Smooth muscle cell (in vitro differentiated cells): ENCODE results near the gene CD96. TPM values are rescaled to one million over a fixed set of nuclear protein-coding genes. Genes with fewer than 3 reads are reported as not detected.

Source experiments
- DNase-seq: peaks from one replicate; lab custom pipeline; 2025; ENCODE audit not compliant: unreplicated experiment; lab: John Stamatoyannopoulos, UW
- H2AFZ ChIP-seq: fragments of 200-600 bp; sonication (generic); 2 replicates; pipeline ENCODE4 v1.6.0; 2016; ENCODE audit warnings: antibody characterized with exemption, low read depth, mild to moderate bottlenecking
- H3F3A ChIP-seq: fragments of 200-600 bp; sonication (generic); 2 replicates; pipeline ENCODE4 v1.6.0; 2017; ENCODE audit warnings: antibody characterized with exemption, low read depth
- H3K27ac ChIP-seq: fragments of 200-600 bp; sonication (generic); 2 replicates; pipeline ENCODE4 v1.5.1; 2016; ENCODE audit warnings: low read depth, mild to moderate bottlenecking
- H3K27me3 ChIP-seq: fragments of 200-600 bp; sonication (generic); 2 replicates; pipeline ENCODE4 v1.6.1; 2016; ENCODE audit warnings: low read depth, mild to moderate bottlenecking
- H3K36me3 ChIP-seq: fragments of 200-600 bp; sonication (generic); 2 replicates; pipeline ENCODE4 v1.5.1; 2016; ENCODE audit warnings: low read depth
- H3K4me1 ChIP-seq: fragments of 200-600 bp; sonication (generic); 2 replicates; pipeline ENCODE4 v1.5.1; 2016; ENCODE audit warnings: low read depth
- H3K4me2 ChIP-seq: fragments of 200-600 bp; sonication (generic); 2 replicates; pipeline ENCODE4 v1.6.0; 2016; ENCODE audit warnings: mild to moderate bottlenecking
- H3K4me3 ChIP-seq: fragments of 200-600 bp; sonication (generic); 2 replicates; pipeline ENCODE4 v1.5.1; 2016; ENCODE audit warnings: mild to moderate bottlenecking
- H3K79me2 ChIP-seq: fragments of 200-600 bp; sonication (generic); 2 replicates; pipeline ENCODE4 v1.6.0; 2016; ENCODE audit warnings: low read depth, mild to moderate bottlenecking
- H3K9ac ChIP-seq: fragments of 200-600 bp; sonication (generic); 2 replicates; pipeline ENCODE4 v1.6.0; 2016; ENCODE audit warnings: low read depth
- H3K9me3 ChIP-seq: fragments of 200-600 bp; sonication (generic); replicated peaks from 2 replicates; pipeline ENCODE4 v1.5.1; 2016; ENCODE audit warnings: low read depth
- H4K20me1 ChIP-seq: fragments of 200-600 bp; sonication (generic); 2 replicates; pipeline ENCODE4 v1.6.0; 2016; ENCODE audit warnings: low read depth
- WGBS: methylation state at CpG from one replicate; pipeline ENCODE4 v1.1.7; 2016; ENCODE audit warnings: low lambda C conversion rate; 5-methylcytosine and 5-hydroxymethylcytosine counted together
- polyA plus RNA-seq: library from polyadenylated mRNA; unstranded; fragments of >200 nt; fragmentation: Nextera tagmentation; extraction: Ambion mirVana; gene quantifications from 2 replicates; pipeline ENCODE4 v1.2.1, GENCODE V29; 2016
- total RNA-seq: library from RNA; depleted of rRNA; stranded (reverse); fragments of >200 nt; gene quantifications from 2 replicates; pipeline ENCODE4 v1.2.3, GENCODE V29; 2014
- TF ChIP-seq, protein P1 (sequence below): fragments of 200-600 bp; sonication (generic); IDR thresholded peaks from 2 replicates; pipeline ENCODE4 v1.5.1; 2017; ENCODE audit warnings: borderline replicate concordance, mild to moderate bottlenecking, antibody characterized with exemption; ENCODE audit not compliant: insufficient read depth, poor library complexity, severe bottlenecking

The CD96 gene
- total and polyA plus RNA-seq, 2 experiments from 2014 or later, result 0.09 to 0.46 TPM

- peak overlapping the region; percentile 69 for H3K4me2 ChIP-seq
- WGBS, result 7% methylated on average over 4 of the region's 4 CpGs
- DNase-seq, result no peak
These were observed 7.3 kb upstream of the CD96 start for GRCh38 chr3:111534701-111535100.

DNA sequence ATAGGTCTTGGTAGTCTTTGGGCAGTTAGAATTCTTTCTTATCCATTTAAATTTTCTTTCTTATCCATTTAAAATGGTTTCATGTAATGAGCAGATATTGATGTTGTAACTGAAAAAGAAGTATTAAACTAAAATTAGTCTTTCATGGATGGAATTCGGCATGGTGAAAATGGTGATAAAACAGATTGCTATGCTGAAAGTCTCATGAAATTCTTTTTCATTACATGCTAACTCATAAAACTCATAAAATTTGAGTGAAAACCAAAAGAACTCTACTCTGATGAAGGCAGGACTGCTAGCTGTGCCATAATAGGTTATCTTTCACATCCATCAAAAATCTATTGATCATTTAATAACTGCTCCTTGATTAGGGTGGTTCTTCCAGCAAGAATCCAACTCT is 3.9 kb upstream of the CD96 start:
- Histone ChIP-seq H3K27me3 (no peaks in the 10 kb centered on the region), H2AFZ (no peak overlapping the region), H3K4me2 (peak overlapping the region; percentile 67), H3K36me3 (no peaks in the 10 kb centered on the region), H3K4me1 (peaks cover 11% of the 10 kb centered on the region), H3K79me2 (no peaks in the 10 kb centered on the region), H3F3A (peaks cover 18% of the 10 kb centered on the region), H3K27ac (peak overlapping the region; percentile 70), H3K9me3 (no peaks in the 10 kb centered on the region), H3K4me3 (no peak overlapping the region), H3K9ac (no peak overlapping the region), H4K20me1 (no peaks in the 10 kb centered on the region)
- no peak for DNase-seq
- TF ChIP-seq, protein P1, sequence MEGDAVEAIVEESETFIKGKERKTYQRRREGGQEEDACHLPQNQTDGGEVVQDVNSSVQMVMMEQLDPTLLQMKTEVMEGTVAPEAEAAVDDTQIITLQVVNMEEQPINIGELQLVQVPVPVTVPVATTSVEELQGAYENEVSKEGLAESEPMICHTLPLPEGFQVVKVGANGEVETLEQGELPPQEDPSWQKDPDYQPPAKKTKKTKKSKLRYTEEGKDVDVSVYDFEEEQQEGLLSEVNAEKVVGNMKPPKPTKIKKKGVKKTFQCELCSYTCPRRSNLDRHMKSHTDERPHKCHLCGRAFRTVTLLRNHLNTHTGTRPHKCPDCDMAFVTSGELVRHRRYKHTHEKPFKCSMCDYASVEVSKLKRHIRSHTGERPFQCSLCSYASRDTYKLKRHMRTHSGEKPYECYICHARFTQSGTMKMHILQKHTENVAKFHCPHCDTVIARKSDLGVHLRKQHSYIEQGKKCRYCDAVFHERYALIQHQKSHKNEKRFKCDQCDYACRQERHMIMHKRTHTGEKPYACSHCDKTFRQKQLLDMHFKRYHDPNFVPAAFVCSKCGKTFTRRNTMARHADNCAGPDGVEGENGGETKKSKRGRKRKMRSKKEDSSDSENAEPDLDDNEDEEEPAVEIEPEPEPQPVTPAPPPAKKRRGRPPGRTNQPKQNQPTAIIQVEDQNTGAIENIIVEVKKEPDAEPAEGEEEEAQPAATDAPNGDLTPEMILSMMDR, result no peak
- WGBS, result 67% methylated on average over 1 of the region's 1 CpG

More at GRCh38 chr3:111534701-111535100, 7.3 kb upstream of the CD96 start:
- peaks cover 11% of the 10 kb centered on the region for H3K4me1 ChIP-seq
- H3K4me3 ChIP-seq, result no peak overlapping the region
- peak overlapping the region; percentile 42 for H3K9ac ChIP-seq
- peaks cover 22% of the 10 kb centered on the region for H3F3A ChIP-seq
- H3K79me2 ChIP-seq, result no peaks in the 10 kb centered on the region
- H3K27ac ChIP-seq, result peak overlapping the region; percentile 88
- H3K9me3 ChIP-seq, result no peaks in the 10 kb centered on the region
- TF ChIP-seq, protein P1, result no peak
- peak overlapping the region; percentile 13 for H2AFZ ChIP-seq
- H4K20me1 ChIP-seq, result no peaks in the 10 kb centered on the region
- no peaks in the 10 kb centered on the region for H3K27me3 ChIP-seq
- no peaks in the 10 kb centered on the region for H3K36me3 ChIP-seq

GRCh38 chr3:111538681-111539083 is 3.3 kb upstream of the CD96 start:
- Histone ChIP-seq H3K4me2 (peak overlapping the region; percentile 67), H3K9me3 (no peaks in the 10 kb centered on the region), H4K20me1 (no peaks in the 10 kb centered on the region), H2AFZ (no peak overlapping the region), H3K27ac (peak overlapping the region; percentile 70), H3K36me3 (no peaks in the 10 kb centered on the region), H3F3A (peaks cover 18% of the 10 kb centered on the region), H3K4me3 (no peak overlapping the region), H3K9ac (peak overlapping the region; percentile 5), H3K79me2 (no peaks in the 10 kb centered on the region), H3K27me3 (no peaks in the 10 kb centered on the region), H3K4me1 (peaks cover 11% of the 10 kb centered on the region)
- no peak for DNase-seq
- 14% methylated on average over 4 of the region's 4 CpGs for WGBS
- TF ChIP-seq, protein P1, result no peak
